ENCODE results near the gene AP5Z1.

Gene AP5Z1

GRCh38 chr7:4823441-4824119 lies 48.2 kb downstream of the AP5Z1 start:
- DNase-seq = no peak

GRCh38 chr7:4824120-4824775 lies 48.8 kb downstream of the AP5Z1 start:
- DNase-seq = no peak

GRCh38 chr7:4825081-4825480 lies 49.7 kb downstream of the AP5Z1 start:
- no peak for DNase-seq

- DNase-seq = no peak
Observed at GRCh38 chr7:4828720-4829383, 53.4 kb downstream of the AP5Z1 start.

GRCh38 chr7:4830176-4830575 lies 54.8 kb downstream of the AP5Z1 start:
- peak; percentile 37 for DNase-seq

- DNase-seq = no peak
Observed at GRCh38 chr7:4831723-4832495, 56.5 kb downstream of the AP5Z1 start.

- DNase-seq = no peak
Observed at GRCh38 chr7:4832711-4833110, 57.3 kb downstream of the AP5Z1 start.

- DNase-seq = no peak
Observed at GRCh38 chr7:4833176-4833575, 57.8 kb downstream of the AP5Z1 start.

GRCh38 chr7:4833691-4834600 lies 58.5 kb downstream of the AP5Z1 start:
- DNase-seq = no peak

GRCh38 chr7:4834601-4835397 lies 59.4 kb downstream of the AP5Z1 start:
- DNase-seq = no peak

GRCh38 chr7:4835398-4836205 lies 60.2 kb downstream of the AP5Z1 start:
- DNase-seq = no peak

GRCh38 chr7:4836206-4836661 lies 60.8 kb downstream of the AP5Z1 start:
- DNase-seq = no peak

GRCh38 chr7:4837041-4837802 lies 61.8 kb downstream of the AP5Z1 start:
- no peak for DNase-seq

- DNase-seq = no peak
Observed at GRCh38 chr7:4837803-4838625, 62.6 kb downstream of the AP5Z1 start.

- no peak for DNase-seq
Observed at GRCh38 chr7:4838626-4839334, 63.4 kb downstream of the AP5Z1 start.

- DNase-seq = no peak
Observed at GRCh38 chr7:4840079-4840501, 64.7 kb downstream of the AP5Z1 start.

Measured in activated CD4-positive, alpha-beta T cell treated with anti-CD3 and anti-CD28 coated beads for 1 hour (primary cell).